OCI-LY7 (cell line): ENCODE measurements around the gene PPP1R16B. TPM values are rescaled to one million over a fixed set of nuclear protein-coding genes. Genes with fewer than 3 reads are reported as not detected.

ENCODE experiments used
- BruUV-seq: library from RNA; stranded (reverse); fragments of 400-500 nt; replicated peaks from 2 replicates; lab custom pipeline; 2021; lab: Mats Ljungman, UMichigan
- CTCF ChIA-PET: fragments of 300-600 bp; sonication (Branson Sonifier 250); formaldehyde crosslinking; loops from one replicate; lab custom pipeline; 2022; ENCODE audit warnings: antibody characterized with exemption; ENCODE audit not compliant: unreplicated experiment; lab: Charles Lee
- POLR2A ChIA-PET: fragments of 300-600 bp; sonication (Branson Sonifier 250); formaldehyde crosslinking; loops from one replicate; lab custom pipeline; 2022; ENCODE audit warnings: antibody characterized with exemption; lab: Charles Lee
- DNase-seq: peaks from one replicate; pipeline ENCODE4 v3.0.0-alpha.2; 2015; ENCODE audit warnings: low spot score
- H2AFZ ChIP-seq: fragments of 200-600 bp; sonication (generic), shearing (Covaris generic); 2 replicates; pipeline ENCODE4 v1.6.1; 2014; ENCODE audit warnings: mild to moderate bottlenecking, antibody characterized with exemption, low read length, moderate library complexity
- H3K27ac ChIP-seq: fragments of 200-600 bp; sonication (generic); 2 replicates; pipeline ENCODE4 v1.5.1; 2014; ENCODE audit warnings: mixed run types, low read depth, mild to moderate bottlenecking, moderate library complexity, low read length, inconsistent platforms; ENCODE audit not compliant: poor library complexity, severe bottlenecking
- H3K36me3 ChIP-seq: fragments of 200-600 bp; sonication (generic); 2 replicates; pipeline ENCODE4 v1.6.1; 2014; ENCODE audit warnings: mild to moderate bottlenecking, antibody characterized with exemption, low read length, moderate library complexity, mixed read lengths; ENCODE audit not compliant: insufficient read depth
- H3K4me1 ChIP-seq: fragments of 200-600 bp; sonication (generic); 2 replicates; pipeline ENCODE4 v1.5.1; 2014; ENCODE audit warnings: mild to moderate bottlenecking, low read length; ENCODE audit not compliant: insufficient read depth, poor library complexity, severe bottlenecking
- H3K4me2 ChIP-seq: fragments of 200-600 bp; sonication (generic); 2 replicates; pipeline ENCODE4 v1.6.1; 2014; ENCODE audit warnings: mild to moderate bottlenecking, low read length
- H3K4me3 ChIP-seq: fragments of 200-600 bp; sonication (generic); 2 replicates; pipeline ENCODE4 v1.5.1; 2014; ENCODE audit warnings: mild to moderate bottlenecking, low read depth, low read length; ENCODE audit not compliant: poor library complexity, severe bottlenecking
- H3K79me2 ChIP-seq: fragments of 200-600 bp; sonication (generic); 2 replicates; pipeline ENCODE4 v1.6.1; 2016; ENCODE audit warnings: low read depth, mild to moderate bottlenecking, low read length, moderate library complexity, mixed read lengths; ENCODE audit not compliant: insufficient read depth
- H3K9me2 ChIP-seq: fragments of 200-600 bp; sonication (generic); 2 replicates; pipeline ENCODE4 v1.6.1; 2016; ENCODE audit warnings: mild to moderate bottlenecking, low read length, mixed read lengths; ENCODE audit not compliant: insufficient read depth
- H3K9me3 ChIP-seq: fragments of 200-600 bp; sonication (generic); 2 replicates; pipeline ENCODE4 v1.6.1; 2014; ENCODE audit warnings: mild to moderate bottlenecking, mixed run types, low read length, mixed read lengths
- H4K20me1 ChIP-seq: fragments of 200-600 bp; sonication (generic); 2 replicates; pipeline ENCODE4 v1.6.1; 2014; ENCODE audit warnings: mild to moderate bottlenecking, antibody characterized with exemption, low read length, moderate library complexity, mixed read lengths; ENCODE audit not compliant: insufficient read depth
- EZH2phosphoT487 ChIP-seq: fragments of 200-600 bp; sonication (generic); IDR thresholded peaks from 2 replicates; pipeline ENCODE4 v1.6.1; 2018; ENCODE audit warnings: low read depth, borderline replicate concordance, mild to moderate bottlenecking, mixed run types, antibody characterized with exemption, low read length, moderate library complexity, mixed read lengths
- intact Hi-C: fragments of 100-400 bp; cut with micrococcal nuclease; formaldehyde crosslinking; loops from one replicate; pipeline ENCODE4 v1.10.0; 2022; ENCODE audit not compliant: unreplicated experiment
- total RNA-seq, 2 experiments: library from RNA; depleted of rRNA in 1 of 2; stranded (reverse); fragments of >200 nt in 1 of 2; shearing (Covaris generic) in 1 of 2; gene quantifications; 2 replicates each; pipeline ENCODE4 v1.2.3, GENCODE V29; 2014 to 2022
- TF ChIP-seq, protein P1 (sequence below): fragments of 200-600 bp; sonication (generic); conservative IDR thresholded peaks from 2 replicates; pipeline ENCODE4 v1.5.1; 2014; ENCODE audit warnings: mild to moderate bottlenecking, antibody characterized with exemption, low read length, moderate library complexity, mixed read lengths

The PPP1R16B gene
- total RNA-seq, 2 experiments from 2014 or later, result 45.4 to 49.7 TPM

DNA sequence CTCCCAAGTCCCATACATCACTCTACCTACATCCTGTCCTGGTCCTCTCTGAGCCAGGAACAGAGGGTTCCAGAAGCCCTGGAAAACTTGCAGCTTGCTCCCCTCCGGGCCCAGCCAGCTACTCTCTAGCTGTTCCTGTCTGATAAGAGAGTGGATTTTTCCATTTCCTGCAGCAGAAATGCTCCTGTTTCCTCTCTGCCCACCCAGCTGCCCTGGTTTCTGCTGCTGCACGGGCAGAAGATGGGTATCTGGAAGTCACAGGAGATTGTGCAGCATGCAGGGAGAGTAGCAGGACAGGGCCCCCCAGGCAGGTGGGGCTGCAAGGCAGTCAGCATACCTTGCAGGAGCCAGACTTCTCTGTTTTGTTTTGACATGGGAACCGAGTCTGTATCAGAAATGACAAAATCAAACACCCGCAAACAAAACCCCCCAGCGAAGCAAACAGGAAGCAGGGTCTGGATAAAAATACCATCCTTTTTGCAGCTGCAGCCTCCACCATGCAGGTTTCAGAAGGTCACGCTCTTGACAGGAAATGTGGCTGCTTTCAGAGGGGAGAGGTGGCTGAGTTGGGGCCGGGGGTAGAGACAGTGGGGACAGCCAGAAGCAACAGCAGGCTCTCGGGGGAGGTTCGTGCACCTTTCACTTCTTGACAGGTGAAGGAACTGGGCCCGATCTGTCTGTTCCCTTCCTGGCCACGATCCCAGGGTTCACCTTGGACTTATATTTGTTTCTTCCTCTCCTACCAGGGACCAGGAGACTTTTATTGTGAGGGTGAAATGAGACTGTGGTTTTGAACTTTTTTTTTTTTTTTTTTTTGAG lies 69.9 kb downstream of the PPP1R16B start:
- no peak overlapping the region for H2AFZ ChIP-seq
- TF ChIP-seq, protein P1, sequence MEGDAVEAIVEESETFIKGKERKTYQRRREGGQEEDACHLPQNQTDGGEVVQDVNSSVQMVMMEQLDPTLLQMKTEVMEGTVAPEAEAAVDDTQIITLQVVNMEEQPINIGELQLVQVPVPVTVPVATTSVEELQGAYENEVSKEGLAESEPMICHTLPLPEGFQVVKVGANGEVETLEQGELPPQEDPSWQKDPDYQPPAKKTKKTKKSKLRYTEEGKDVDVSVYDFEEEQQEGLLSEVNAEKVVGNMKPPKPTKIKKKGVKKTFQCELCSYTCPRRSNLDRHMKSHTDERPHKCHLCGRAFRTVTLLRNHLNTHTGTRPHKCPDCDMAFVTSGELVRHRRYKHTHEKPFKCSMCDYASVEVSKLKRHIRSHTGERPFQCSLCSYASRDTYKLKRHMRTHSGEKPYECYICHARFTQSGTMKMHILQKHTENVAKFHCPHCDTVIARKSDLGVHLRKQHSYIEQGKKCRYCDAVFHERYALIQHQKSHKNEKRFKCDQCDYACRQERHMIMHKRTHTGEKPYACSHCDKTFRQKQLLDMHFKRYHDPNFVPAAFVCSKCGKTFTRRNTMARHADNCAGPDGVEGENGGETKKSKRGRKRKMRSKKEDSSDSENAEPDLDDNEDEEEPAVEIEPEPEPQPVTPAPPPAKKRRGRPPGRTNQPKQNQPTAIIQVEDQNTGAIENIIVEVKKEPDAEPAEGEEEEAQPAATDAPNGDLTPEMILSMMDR, result no peak; the same call in 1 of the 2 replicates
- no peak for TF ChIP-seq EZH2phosphoT487
- no peaks in the 10 kb centered on the region for H3K36me3 ChIP-seq
- intact Hi-C loops, result loop anchor here (1.0 kb wide), 4 partner anchors 12 to 69 kb away; no protein-coding TSS in a partner anchor
- CTCF ChIA-PET, result interaction anchor here (0.7 to 1.3 kb wide), 6 partner anchors 8 to 47 kb away, joined by 3 to 12 read pairs (median 4); no protein-coding TSS in a partner anchor
- DNase-seq, result peak; percentile 97
- no peaks in the 10 kb centered on the region for H3K9me2 ChIP-seq
- no peaks in the 10 kb centered on the region for H3K9me3 ChIP-seq
- peak overlapping the region; percentile 97 for H3K27ac ChIP-seq
- H3K4me2 ChIP-seq, result peak overlapping the region; percentile 78
- peaks cover 96% of the 10 kb centered on the region for H3K4me1 ChIP-seq
- H3K4me3 ChIP-seq, result peak overlapping the region; percentile 54
- no peaks in the 10 kb centered on the region for H4K20me1 ChIP-seq
- POLR2A ChIA-PET, result interaction anchor here (0.9 to 5.7 kb wide), 17 partner anchors 9 to 72 kb away, joined by 3 to 46 read pairs (median 6); partner anchors contain the start of gene PPP1R16B
- BruUV-seq, result no TSS peak
- H3K79me2 ChIP-seq, result peaks cover 64% of the 10 kb centered on the region

DNA sequence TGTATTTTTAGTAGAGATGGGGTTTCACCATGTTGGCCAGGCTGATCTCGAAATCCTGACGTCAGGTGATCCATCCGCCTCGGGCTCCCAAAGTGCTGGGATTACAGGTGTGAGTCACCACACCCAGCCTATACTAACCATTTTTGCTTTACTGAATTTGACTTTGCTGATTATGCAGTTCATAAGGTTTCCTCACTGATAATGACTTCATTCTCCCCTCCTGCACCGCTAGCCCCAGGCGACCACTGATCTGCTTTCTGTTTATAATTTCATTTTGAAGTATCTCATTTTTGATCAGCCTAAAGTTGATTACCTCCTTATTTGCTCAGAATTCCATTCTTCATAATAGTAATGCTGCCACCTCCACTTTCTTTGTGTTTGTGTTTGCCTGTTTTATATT lies 72.0 kb downstream of the PPP1R16B start:
- no peaks in the 10 kb centered on the region for H3K9me3 ChIP-seq
- peaks cover 96% of the 10 kb centered on the region for H3K4me1 ChIP-seq
- H3K27ac ChIP-seq, result peak overlapping the region; percentile 97
- intact Hi-C loops, result no loop called here
- TF ChIP-seq, protein P1, result no peak
- TF ChIP-seq EZH2phosphoT487, result no peak
- no peak overlapping the region for H3K4me3 ChIP-seq
- no peak for DNase-seq
- peaks cover 64% of the 10 kb centered on the region for H3K79me2 ChIP-seq
- no peaks in the 10 kb centered on the region for H3K36me3 ChIP-seq
- no peaks in the 10 kb centered on the region for H3K9me2 ChIP-seq
- POLR2A ChIA-PET, result interaction anchor here (0.7 to 1.8 kb wide), 5 partner anchors 20 to 203 kb away, joined by 3 to 13 read pairs (median 4); partner anchors contain the start of gene PPP1R16B
- CTCF ChIA-PET, result no interaction called here
- H4K20me1 ChIP-seq, result no peaks in the 10 kb centered on the region
- BruUV-seq, result no TSS peak
- H3K4me2 ChIP-seq, result peak overlapping the region; percentile 71
- no peak overlapping the region for H2AFZ ChIP-seq
